ENCODE data around the gene DNAL1. TPM values are rescaled to one million over a fixed set of nuclear protein-coding genes. Genes with fewer than 3 reads are reported as not detected.
A peak's percentile ranks its signal among the peaks of the same experiment; 100 is the strongest.

DNAL1 gene
- total and polyA plus RNA-seq, 2 experiments from 2014 or later: 12.2 to 19.4 TPM

GRCh38 chr14:73746520-73747378 lies 102.0 kb downstream of the DNAL1 start:
- Histone ChIP-seq H3K4me3 (no peak overlapping the region), H3K27ac (no peak overlapping the region), H3K36me3 (no peaks in the 10 kb centered on the region), H3K9me3 (ENCODE audit: low read depth) (no peaks in the 10 kb centered on the region), H3K27me3 (no peaks in the 10 kb centered on the region), H3K4me1 (ENCODE audit: low read depth) (peaks cover 46% of the 10 kb centered on the region)
- peak; percentile 23 for TF ChIP-seq CTCF (IDR thresholded peaks at IDR 0.05; ENCODE audit: low read depth, low read length)
- no peak for DNase-seq (ENCODE audit: low read depth in 1 of 2, low spot score in 1 of 2)

- Histone ChIP-seq H3K27ac (no peak overlapping the region), H3K4me1 (ENCODE audit: low read depth) (peaks cover 42% of the 10 kb centered on the region), H3K27me3 (no peaks in the 10 kb centered on the region), H3K36me3 (no peaks in the 10 kb centered on the region), H3K9me3 (ENCODE audit: low read depth) (no peaks in the 10 kb centered on the region), H3K4me3 (no peak overlapping the region)
- no peak for DNase-seq (ENCODE audit: low read depth in 1 of 2, low spot score in 1 of 2)
- TF ChIP-seq CTCF (IDR thresholded peaks at IDR 0.05; ENCODE audit: low read depth, low read length): no peak
Measured at GRCh38 chr14:73747379-73748211, 102.8 kb downstream of the DNAL1 start.

GRCh38 chr14:73748858-73749357 lies 104.1 kb downstream of the DNAL1 start:
- no peak for TF ChIP-seq CTCF (IDR thresholded peaks at IDR 0.05; ENCODE audit: low read depth, low read length)

GRCh38 chr14:73749706-73750530 lies 105.1 kb downstream of the DNAL1 start:
- Histone ChIP-seq H3K4me1 (ENCODE audit: low read depth) (peaks cover 51% of the 10 kb centered on the region), H3K36me3 (no peaks in the 10 kb centered on the region), H3K27ac (no peak overlapping the region), H3K4me3 (no peak overlapping the region), H3K9me3 (ENCODE audit: low read depth) (no peaks in the 10 kb centered on the region), H3K27me3 (no peaks in the 10 kb centered on the region)
- DNase-seq (ENCODE audit: low read depth in 1 of 2, low spot score in 1 of 2): no peak
- TF ChIP-seq CTCF (IDR thresholded peaks at IDR 0.05; ENCODE audit: low read depth, low read length): no peak

More at GRCh38 chr14:73748858-73749357, 104.1 kb downstream of the DNAL1 start:
- no peak overlapping the region for H3K4me3 ChIP-seq
- H3K36me3 ChIP-seq: no peaks in the 10 kb centered on the region
- no peak overlapping the region for H3K27ac ChIP-seq
- H3K9me3 ChIP-seq (ENCODE audit: low read depth): no peaks in the 10 kb centered on the region
- peaks cover 43% of the 10 kb centered on the region for H3K4me1 ChIP-seq (ENCODE audit: low read depth)
- H3K27me3 ChIP-seq: no peaks in the 10 kb centered on the region
- no peak for DNase-seq (ENCODE audit: low read depth in 1 of 2, low spot score in 1 of 2)

GRCh38 chr14:73750531-73750901 lies 105.7 kb downstream of the DNAL1 start:
- Histone ChIP-seq H3K9me3 (ENCODE audit: low read depth) (no peaks in the 10 kb centered on the region), H3K4me1 (ENCODE audit: low read depth) (peaks cover 57% of the 10 kb centered on the region), H3K36me3 (no peaks in the 10 kb centered on the region), H3K4me3 (no peak overlapping the region), H3K27ac (no peak overlapping the region), H3K27me3 (no peaks in the 10 kb centered on the region)
- no peak for TF ChIP-seq CTCF (IDR thresholded peaks at IDR 0.05; ENCODE audit: low read depth, low read length)
- no peak for DNase-seq (ENCODE audit: low read depth in 1 of 2, low spot score in 1 of 2)

Measured in cardiac muscle cell (in vitro differentiated cells and primary cell).